Chondrocyte (in vitro differentiated cells): Measurements from ENCODE around the gene NSD2. TPM values are rescaled to one million over a fixed set of nuclear protein-coding genes. Genes with fewer than 3 reads are reported as not detected.

Source experiments
- DNase-seq: peaks from one replicate; pipeline ENCODE4 v3.0.0; 2021; ENCODE audit warnings: mixed read lengths, low spot score
- H3K27ac Mint-ChIP-seq: one replicate; pipeline ENCODE4 v1.8.0; 2021; ENCODE audit warnings: mild to moderate bottlenecking, moderate library complexity, mixed read lengths; ENCODE audit not compliant: unreplicated experiment
- H3K27me3 Mint-ChIP-seq: 2 replicates; pipeline ENCODE4 v1.8.0; 2021; ENCODE audit warnings: low read depth, mixed read lengths
- H3K36me3 Mint-ChIP-seq: 2 replicates; pipeline ENCODE4 v1.8.0; 2021; ENCODE audit warnings: low read depth, mixed read lengths
- H3K4me1 Mint-ChIP-seq: 2 replicates; pipeline ENCODE4 v1.8.0; 2021; ENCODE audit warnings: low read depth, mild to moderate bottlenecking, mixed read lengths
- H3K4me3 Mint-ChIP-seq: one replicate; pipeline ENCODE4 v1.8.0; 2021; ENCODE audit warnings: mild to moderate bottlenecking, moderate library complexity, mixed read lengths; ENCODE audit not compliant: unreplicated experiment
- H3K9me3 Mint-ChIP-seq: 2 replicates; pipeline ENCODE4 v1.8.0; 2021; ENCODE audit warnings: low read depth, mixed read lengths
- CTCF ChIP-seq: fragments of 200-600 bp; sonication (generic); IDR thresholded peaks from 2 replicates; pipeline ENCODE4 v1.5.0; 2021; ENCODE audit warnings: antibody characterized with exemption, mild to moderate bottlenecking, moderate library complexity
- total RNA-seq: library from RNA; stranded (reverse); gene quantifications from 3 replicates; pipeline ENCODE4 v1.2.1, GENCODE V29; 2021

NSD2 gene
- total RNA-seq, 1 donor from 2014 or later, result 53.5 TPM

DNA sequence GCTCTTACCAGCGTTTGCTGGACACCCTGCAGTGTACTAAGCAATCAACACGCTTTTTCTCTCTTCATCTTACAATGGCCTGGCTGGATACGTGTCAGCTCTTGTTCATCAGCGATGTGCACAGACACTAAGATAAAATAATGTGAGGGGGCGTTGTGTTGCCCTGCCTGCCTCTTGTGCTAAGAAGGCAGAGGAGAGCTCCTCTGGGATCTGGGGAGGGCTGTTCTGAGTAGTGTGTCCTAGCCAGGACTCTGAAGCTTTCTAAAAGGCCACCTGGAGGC lies 87.9 kb downstream of the NSD2 start:
- H3K36me3 Mint-ChIP-seq, result peaks cover 33% of the 10 kb centered on the region
- H3K9me3 Mint-ChIP-seq, result no peaks in the 10 kb centered on the region
- no peak overlapping the region for H3K4me3 Mint-ChIP-seq
- H3K27me3 Mint-ChIP-seq, result no peaks in the 10 kb centered on the region
- H3K4me1 Mint-ChIP-seq, result no peaks in the 10 kb centered on the region
- DNase-seq, result no peak
- no peak for TF ChIP-seq CTCF
- H3K27ac Mint-ChIP-seq, result no peak overlapping the region

DNA sequence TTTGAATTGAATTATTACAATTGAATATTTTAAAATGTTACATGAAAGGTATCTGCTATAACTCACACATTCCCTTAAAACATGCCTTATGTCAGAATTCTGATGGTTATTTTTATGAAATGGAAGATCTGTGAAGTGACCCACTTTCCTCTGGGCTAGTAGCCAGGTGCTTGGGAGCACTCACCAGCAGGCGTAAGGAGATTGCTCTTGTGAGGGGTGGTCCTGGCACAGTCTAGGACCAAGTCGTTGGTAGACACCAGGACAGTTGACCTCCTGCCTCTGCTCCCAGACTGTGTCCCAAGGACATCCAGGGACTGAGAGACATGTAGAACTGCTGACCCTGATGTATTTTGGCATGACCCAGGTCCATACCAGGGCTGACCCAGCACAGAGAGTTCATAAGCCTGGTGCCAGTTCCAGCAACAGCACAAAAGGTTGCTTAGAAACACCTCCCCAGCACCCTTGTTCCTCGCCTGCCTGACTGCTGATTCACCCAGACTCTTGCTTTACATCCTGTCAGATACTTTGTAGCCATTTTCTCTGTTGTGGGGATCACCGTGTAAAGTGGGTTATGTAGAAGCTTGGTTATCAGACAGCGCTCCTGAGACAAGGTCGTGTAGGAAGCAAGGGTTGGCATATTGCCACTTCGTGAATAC lies 89.1 kb downstream of the NSD2 start:
- DNase-seq, result no peak
- Mint-ChIP-seq H3K36me3 (peaks cover 33% of the 10 kb centered on the region), H3K4me1 (no peaks in the 10 kb centered on the region), H3K4me3 (no peak overlapping the region), H3K27ac (no peak overlapping the region), H3K9me3 (no peaks in the 10 kb centered on the region), H3K27me3 (no peaks in the 10 kb centered on the region)
- no peak for TF ChIP-seq CTCF

DNA sequence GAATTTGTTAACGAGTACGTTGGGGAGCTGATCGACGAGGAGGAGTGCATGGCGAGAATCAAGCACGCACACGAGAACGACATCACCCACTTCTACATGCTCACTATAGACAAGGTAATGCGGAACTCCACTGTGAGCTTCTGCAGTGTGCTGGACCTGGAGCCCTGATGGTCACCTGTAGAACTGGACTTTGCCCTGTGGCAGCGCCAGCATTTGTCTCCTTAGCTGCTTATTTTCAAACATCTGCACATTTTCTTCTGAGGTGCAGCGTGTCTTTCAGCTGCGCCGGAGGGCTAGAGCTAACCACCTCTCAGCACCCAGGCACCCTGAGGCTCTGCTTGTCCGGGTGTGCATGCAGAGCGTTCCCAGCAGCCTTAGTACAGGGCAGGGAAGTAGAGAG lies 89.8 kb downstream of the NSD2 start:
- TF ChIP-seq CTCF, result no peak
- Mint-ChIP-seq H3K9me3 (no peaks in the 10 kb centered on the region), H3K4me1 (no peaks in the 10 kb centered on the region), H3K27me3 (no peaks in the 10 kb centered on the region), H3K36me3 (peaks cover 36% of the 10 kb centered on the region), H3K4me3 (no peak overlapping the region), H3K27ac (no peak overlapping the region)
- DNase-seq, result no peak

GRCh38 chr4:1961563-1961962 lies 90.4 kb downstream of the NSD2 start:
- Mint-ChIP-seq H3K4me3 (no peak overlapping the region), H3K27me3 (no peaks in the 10 kb centered on the region), H3K9me3 (no peaks in the 10 kb centered on the region), H3K36me3 (peaks cover 36% of the 10 kb centered on the region), H3K27ac (no peak overlapping the region), H3K4me1 (no peaks in the 10 kb centered on the region)
- TF ChIP-seq CTCF, result no peak
- DNase-seq, result no peak

GRCh38 chr4:1962980-1963379 lies 91.8 kb downstream of the NSD2 start:
- Mint-ChIP-seq H3K36me3 (peaks cover 35% of the 10 kb centered on the region), H3K4me1 (no peaks in the 10 kb centered on the region)
- DNase-seq, result no peak

More at GRCh38 chr4:1962980-1963379, 91.8 kb downstream of the NSD2 start:
- no peak for TF ChIP-seq CTCF
- no peaks in the 10 kb centered on the region for H3K27me3 Mint-ChIP-seq
- H3K9me3 Mint-ChIP-seq, result no peaks in the 10 kb centered on the region
- no peak overlapping the region for H3K27ac Mint-ChIP-seq
- H3K4me3 Mint-ChIP-seq, result no peak overlapping the region
